Breast epithelium (tissue), 4 donors: ENCODE data around the gene EPHB2. TPM values are rescaled to one million over a fixed set of nuclear protein-coding genes. Genes with fewer than 3 reads are reported as not detected.

Experiments used
- DNase-seq, 2 donors: peaks; one replicate each; pipeline ENCODE4 v3.0.0-alpha.2; 2019; ENCODE audit warnings: low spot score in 2 of 2
- H3K27ac ChIP-seq, 2 donors: fragments of 200-600 bp; sonication (generic) in 1 of 2; one replicate each; pipeline ENCODE4 v1.5.1; 2016 to 2019; ENCODE audit warnings: mild to moderate bottlenecking in 1 of 2
- H3K27me3 ChIP-seq, 2 donors: fragments of 200-600 bp; sonication (generic) in 1 of 2; one replicate each; pipeline versions ENCODE4 v1.5.1 to v1.6.0; 2017 to 2019; ENCODE audit warnings: control low read depth in 1 of 2, mild to moderate bottlenecking in 1 of 2
- H3K36me3 ChIP-seq: fragments of 200-600 bp; one replicate; pipeline ENCODE4 v1.5.1; 2019
- H3K4me1 ChIP-seq, 2 donors: fragments of 200-600 bp; sonication (generic); one replicate each; pipeline ENCODE4 v1.5.1; 2016 to 2019; ENCODE audit warnings: control low read depth in 1 of 2
- H3K4me3 ChIP-seq, 3 donors: fragments of 200-600 bp; sonication (generic); 1 replicate in 2 of 3; 2 replicates in 1 of 3; pipeline ENCODE4 v1.5.1; 2016 to 2019; ENCODE audit warnings: mild to moderate bottlenecking in 3 of 3, moderate library complexity in 2 of 3
- H3K9me3 ChIP-seq, 2 donors: fragments of 200-600 bp; sonication (generic) in 1 of 2; one replicate each; pipeline ENCODE4 v1.5.1; 2016 to 2019; ENCODE audit warnings: control low read depth in 1 of 2
- POLR2A ChIP-seq: fragments of 450-650 bp; IDR thresholded peaks from one replicate; pipeline ENCODE4 v1.6.1; 2016; ENCODE audit warnings: antibody characterized with exemption, mild to moderate bottlenecking, moderate library complexity
- POLR2AphosphoS5 ChIP-seq, 3 donors: sonication (generic); formaldehyde crosslinking; IDR thresholded peaks; one replicate each; pipeline ENCODE4 v1.6.1; 2017; ENCODE audit warnings: antibody characterized with exemption in 3 of 3
- intact Hi-C: fragments of 100-400 bp; cut with DNase I; formaldehyde crosslinking; loops from one replicate; pipeline ENCODE4 v1.15.1; 2023; ENCODE audit warnings: low total_unique reads
- total RNA-seq, 3 donors: library from RNA; depleted of rRNA; stranded (reverse); fragments of >200 nt; gene quantifications; one replicate each; pipeline ENCODE4 v1.1.0, GENCODE V29; 2016
- TF ChIP-seq, protein P1 (sequence below), 3 donors: fragments of 450-650 bp; IDR thresholded peaks; one replicate each; pipeline ENCODE4 v1.5.1; 2016 to 2017; ENCODE audit warnings: antibody characterized with exemption in 3 of 3, mild to moderate bottlenecking in 3 of 3, moderate library complexity in 3 of 3

EPHB2 gene
- total RNA-seq, 3 donors from 2014 or later = 1.3 to 4.6 (median 1.5) TPM

GRCh38 chr1:22681556-22682276 lies 28.9 kb upstream of the EPHB2 start:
- Histone ChIP-seq H3K9me3 (no peaks in the 10 kb centered on the region), H3K27me3 (no peaks in the 10 kb centered on the region), H3K36me3 (no peaks in the 10 kb centered on the region), H3K27ac (no peak overlapping the region), H3K4me3 (no peak overlapping the region), H3K4me1 (no peaks in the 10 kb centered on the region)
- TF ChIP-seq POLR2AphosphoS5 (IDR thresholded peaks at IDR 0.05) = no peak
- no peak for TF ChIP-seq POLR2A
- TF ChIP-seq, protein P1, sequence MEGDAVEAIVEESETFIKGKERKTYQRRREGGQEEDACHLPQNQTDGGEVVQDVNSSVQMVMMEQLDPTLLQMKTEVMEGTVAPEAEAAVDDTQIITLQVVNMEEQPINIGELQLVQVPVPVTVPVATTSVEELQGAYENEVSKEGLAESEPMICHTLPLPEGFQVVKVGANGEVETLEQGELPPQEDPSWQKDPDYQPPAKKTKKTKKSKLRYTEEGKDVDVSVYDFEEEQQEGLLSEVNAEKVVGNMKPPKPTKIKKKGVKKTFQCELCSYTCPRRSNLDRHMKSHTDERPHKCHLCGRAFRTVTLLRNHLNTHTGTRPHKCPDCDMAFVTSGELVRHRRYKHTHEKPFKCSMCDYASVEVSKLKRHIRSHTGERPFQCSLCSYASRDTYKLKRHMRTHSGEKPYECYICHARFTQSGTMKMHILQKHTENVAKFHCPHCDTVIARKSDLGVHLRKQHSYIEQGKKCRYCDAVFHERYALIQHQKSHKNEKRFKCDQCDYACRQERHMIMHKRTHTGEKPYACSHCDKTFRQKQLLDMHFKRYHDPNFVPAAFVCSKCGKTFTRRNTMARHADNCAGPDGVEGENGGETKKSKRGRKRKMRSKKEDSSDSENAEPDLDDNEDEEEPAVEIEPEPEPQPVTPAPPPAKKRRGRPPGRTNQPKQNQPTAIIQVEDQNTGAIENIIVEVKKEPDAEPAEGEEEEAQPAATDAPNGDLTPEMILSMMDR (IDR thresholded peaks at IDR 0.05) = no peak
- intact Hi-C loops = no loop called here
- no peak for DNase-seq

GRCh38 chr1:22683547-22683946 lies 27.1 kb upstream of the EPHB2 start:
- Histone ChIP-seq H3K4me1 (no peaks in the 10 kb centered on the region), H3K36me3 (no peaks in the 10 kb centered on the region), H3K4me3 (no peak overlapping the region), H3K27me3 (no peaks in the 10 kb centered on the region), H3K9me3 (no peaks in the 10 kb centered on the region), H3K27ac (no peak overlapping the region)
- TF ChIP-seq POLR2A (no peak), POLR2AphosphoS5 (IDR thresholded peaks at IDR 0.05) (no peak)
- TF ChIP-seq, protein P1 (IDR thresholded peaks at IDR 0.05) = no peak
- DNase-seq = no peak
- intact Hi-C loops = no loop called here

GRCh38 chr1:22685591-22686059 lies 25.0 kb upstream of the EPHB2 start:
- Histone ChIP-seq H3K4me3 (no peak overlapping the region), H3K9me3 (no peaks in the 10 kb centered on the region), H3K27ac (no peak overlapping the region), H3K4me1 (no peaks in the 10 kb centered on the region), H3K36me3 (no peaks in the 10 kb centered on the region), H3K27me3 (no peaks in the 10 kb centered on the region)
- TF ChIP-seq POLR2AphosphoS5 (IDR thresholded peaks at IDR 0.05) = no peak
- no peak for TF ChIP-seq POLR2A
- TF ChIP-seq, protein P1 (IDR thresholded peaks at IDR 0.05) = no peak
- intact Hi-C loops = no loop called here
- no peak for DNase-seq

DNA sequence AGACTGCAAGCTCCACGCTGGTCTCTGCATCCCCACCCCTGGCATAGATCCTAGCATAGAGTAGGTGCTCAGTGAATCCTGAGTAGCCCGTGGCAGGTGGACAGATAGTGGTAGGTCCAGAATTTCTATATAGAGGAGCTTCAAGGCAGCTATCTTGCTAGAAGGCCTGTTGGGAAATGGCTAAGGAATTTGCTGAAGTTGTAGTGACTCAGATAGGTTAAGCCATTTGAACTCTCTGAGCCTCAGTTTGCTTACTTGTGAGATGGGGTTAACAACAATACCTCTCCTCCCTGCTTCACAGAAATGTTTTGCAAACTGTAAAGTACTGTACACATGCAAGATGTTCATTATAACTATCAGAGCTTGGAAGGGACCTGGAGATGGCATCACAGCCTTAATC lies 23.4 kb upstream of the EPHB2 start:
- no peaks in the 10 kb centered on the region for H3K36me3 ChIP-seq
- H3K4me3 ChIP-seq = no peak overlapping the region
- no peak for DNase-seq
- TF ChIP-seq, protein P1 (IDR thresholded peaks at IDR 0.05) = no peak
- TF ChIP-seq POLR2A (no peak), POLR2AphosphoS5 (IDR thresholded peaks at IDR 0.05) (no peak)
- no peaks in the 10 kb centered on the region for H3K4me1 ChIP-seq
- intact Hi-C loops = no loop called here
- no peaks in the 10 kb centered on the region for H3K27me3 ChIP-seq
- no peaks in the 10 kb centered on the region for H3K9me3 ChIP-seq
- no peak overlapping the region for H3K27ac ChIP-seq

GRCh38 chr1:22688466-22688865 lies 22.2 kb upstream of the EPHB2 start:
- no peak for DNase-seq
- Histone ChIP-seq H3K27me3 (no peaks in the 10 kb centered on the region), H3K4me3 (no peak overlapping the region), H3K9me3 (no peaks in the 10 kb centered on the region), H3K4me1 (no peaks in the 10 kb centered on the region), H3K36me3 (no peaks in the 10 kb centered on the region), H3K27ac (no peak overlapping the region)
- TF ChIP-seq POLR2AphosphoS5 (IDR thresholded peaks at IDR 0.05) = no peak
- TF ChIP-seq POLR2A = no peak
- TF ChIP-seq, protein P1 (IDR thresholded peaks at IDR 0.05) = no peak
- intact Hi-C loops = no loop called here
